CD4-positive, alpha-beta T cell treated with Interleukin-15 for 1 hour (primary cell): ENCODE data around the gene NNAT.
"Not testable (repeated sequence)": the region's sequence is repeated elsewhere in the genome, so short reads cannot be mapped to it uniquely, and the experiment has no call there.

Experiments
- DNase-seq: peaks from one replicate; pipeline ENCODE4 v3.0.0-alpha.2; 2020

Gene NNAT

GRCh38 chr20:37542281-37542680, 21.2 kb downstream of the NNAT start:
- no peak for DNase-seq

DNA sequence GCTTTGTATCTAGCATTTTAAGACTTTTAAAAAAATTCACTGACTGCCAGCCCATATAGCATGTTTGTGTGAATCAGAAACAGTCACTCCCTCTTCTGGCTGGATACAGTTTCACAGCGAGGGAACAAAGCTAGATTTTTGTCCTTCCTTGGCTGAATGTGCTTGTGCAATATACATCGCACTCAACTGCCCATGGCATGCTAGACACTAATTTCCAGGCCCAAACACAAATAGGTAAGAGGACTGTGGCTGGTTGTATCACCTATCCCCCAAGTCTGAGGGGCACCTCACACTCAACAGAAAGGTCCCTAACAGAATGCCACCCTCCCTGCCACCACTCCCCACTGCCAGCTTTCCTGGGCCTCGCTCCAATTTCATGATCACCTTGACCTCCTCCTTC, 22.8 kb downstream of the NNAT start:
- no peak for DNase-seq

DNA sequence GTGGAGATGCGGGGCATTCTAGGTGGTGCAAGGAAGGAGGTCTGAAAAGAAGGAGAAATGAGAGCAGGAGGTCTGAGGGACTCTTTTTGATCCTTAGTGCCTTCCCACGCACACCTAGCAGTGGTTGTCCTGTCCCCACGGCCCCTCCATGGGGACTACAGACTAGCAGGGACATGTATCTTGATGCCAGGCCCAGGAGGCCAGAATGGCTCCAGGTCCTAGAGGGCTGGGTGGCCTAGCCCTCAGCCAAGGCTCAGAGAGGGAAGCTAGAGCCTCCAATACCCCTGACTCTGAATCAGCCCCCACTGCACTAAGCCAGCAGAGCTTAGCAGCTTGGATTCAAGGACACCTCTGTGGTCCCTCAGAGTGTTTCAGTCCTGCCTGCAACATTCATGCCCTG, 23.3 kb downstream of the NNAT start:
- no peak for DNase-seq

DNA sequence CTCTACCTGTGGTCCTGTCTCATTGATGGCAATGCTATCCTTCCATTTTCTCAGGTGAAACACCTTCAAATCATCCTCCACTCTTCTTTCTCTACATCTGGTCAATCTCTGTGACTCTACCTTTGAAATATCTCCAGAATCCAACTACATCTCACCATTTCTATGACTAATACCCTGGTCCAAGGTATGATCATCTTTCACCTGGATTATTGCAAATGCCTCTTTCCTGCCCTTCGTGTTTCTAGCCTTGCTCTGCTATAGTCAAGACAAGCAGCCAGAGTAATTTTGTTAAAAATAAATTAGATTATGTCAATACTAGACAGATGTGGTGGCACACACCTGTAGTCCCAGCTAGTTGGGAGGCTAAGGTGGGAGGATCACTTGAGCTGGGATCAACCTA, 24.5 kb downstream of the NNAT start:
- DNase-seq: no peak

- DNase-seq: no peak
These were observed 26.9 kb downstream of the NNAT start for GRCh38 chr20:37547912-37548311.

- not testable (repeated sequence) for DNase-seq
These were observed 29.3 kb downstream of the NNAT start for GRCh38 chr20:37550101-37550920.

DNA sequence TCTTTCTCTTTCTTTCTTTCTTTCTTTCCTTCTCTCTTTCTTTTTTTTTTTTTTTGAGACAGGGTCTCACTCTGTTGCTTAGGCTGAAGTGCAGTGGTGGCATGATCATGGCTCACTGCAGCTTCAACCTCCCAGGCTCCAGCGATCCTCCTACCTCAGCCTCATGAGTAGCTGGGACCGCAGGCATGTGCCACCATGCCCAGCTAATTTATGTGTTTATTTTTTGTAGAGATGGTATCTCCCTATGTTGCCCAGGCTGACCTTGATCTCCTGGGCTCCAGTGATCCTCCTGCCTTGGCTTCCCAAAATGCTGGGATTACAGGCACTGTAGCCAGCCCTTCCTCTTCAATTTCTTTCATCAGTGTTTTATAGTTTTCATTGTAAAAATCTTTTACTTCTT, 30.6 kb downstream of the NNAT start:
- DNase-seq: not testable (repeated sequence)

- DNase-seq: no peak
These were observed 31.4 kb downstream of the NNAT start for GRCh38 chr20:37552415-37552814.

- DNase-seq: not testable (repeated sequence)
These were observed 33.8 kb downstream of the NNAT start for GRCh38 chr20:37554721-37555298.

DNA sequence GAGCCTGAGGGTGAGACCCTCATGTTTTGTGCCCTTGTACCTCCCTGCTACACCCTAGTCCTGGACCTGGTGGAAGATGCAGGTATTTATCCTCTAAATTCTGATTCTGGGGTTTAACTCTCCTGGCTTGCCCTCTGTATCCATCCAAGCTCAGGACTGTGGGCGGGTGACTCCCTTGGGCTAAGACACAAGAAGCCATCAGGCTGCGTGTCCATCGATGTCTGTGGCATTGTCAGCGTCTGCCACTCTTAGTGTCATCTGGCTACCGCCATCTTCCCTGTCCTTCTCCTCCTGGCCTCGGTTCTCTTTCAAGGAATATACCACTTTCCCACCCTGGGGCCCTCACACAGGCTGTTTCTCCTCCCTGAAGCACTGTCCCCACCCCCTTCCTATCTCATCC, 35.5 kb downstream of the NNAT start:
- no peak for DNase-seq

DNA sequence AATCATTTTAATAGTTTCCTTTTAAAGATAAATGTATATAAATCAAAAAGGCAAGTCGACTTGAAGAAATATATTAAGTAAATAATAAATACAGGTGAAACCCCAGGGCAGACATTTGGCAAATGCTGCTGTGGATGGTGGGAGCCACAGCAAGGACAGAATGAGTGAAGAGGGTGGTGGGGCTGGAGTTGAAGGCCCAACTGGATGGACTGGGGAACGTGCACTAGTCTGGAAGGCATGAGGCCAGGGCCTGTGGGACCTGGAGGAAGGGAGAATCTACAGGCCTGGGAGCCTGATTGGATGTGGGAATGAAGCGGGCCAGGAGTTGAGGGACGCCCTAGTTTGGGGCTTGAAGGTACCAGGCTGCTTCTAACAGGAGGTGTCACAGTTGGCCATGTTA, 37.3 kb downstream of the NNAT start:
- DNase-seq: no peak

GRCh38 chr20:37558779-37559178, 37.7 kb downstream of the NNAT start:
- DNase-seq: no peak

DNA sequence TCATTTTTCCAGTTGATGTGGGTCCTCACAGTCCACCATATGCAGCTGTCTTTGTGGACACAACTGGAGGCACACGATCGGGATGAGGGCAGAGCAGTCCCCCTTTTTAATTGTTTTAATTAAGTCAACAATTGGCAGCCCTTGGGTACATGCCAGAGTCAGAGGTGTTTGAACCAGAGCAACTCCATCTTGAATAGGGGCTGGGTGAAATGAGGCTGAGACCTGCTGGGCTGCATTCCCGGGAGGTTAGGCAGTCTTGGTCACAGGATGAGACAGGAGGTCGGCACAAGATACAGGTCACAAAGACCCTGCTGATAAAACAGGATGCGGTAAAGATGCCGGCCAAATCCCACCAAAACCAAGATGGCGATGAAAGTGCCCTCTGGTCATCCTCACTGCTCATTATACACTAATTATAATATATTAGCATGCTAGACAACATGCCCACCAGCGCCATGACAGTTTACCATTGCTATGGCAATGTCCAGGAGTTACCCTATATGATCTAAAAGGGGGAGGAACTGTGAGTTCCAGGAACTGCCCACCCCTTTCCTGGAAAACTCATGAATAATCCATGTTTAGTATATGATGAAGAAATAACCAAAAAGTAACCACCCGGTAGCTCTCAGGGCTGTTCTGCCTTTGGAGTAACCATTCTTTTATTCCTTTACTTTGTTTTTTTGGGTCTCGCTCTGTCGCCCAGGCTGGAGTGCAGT, 38.4 kb downstream of the NNAT start:
- no peak for DNase-seq

GRCh38 chr20:37560629-37561028, 39.6 kb downstream of the NNAT start:
- DNase-seq: no peak

DNA sequence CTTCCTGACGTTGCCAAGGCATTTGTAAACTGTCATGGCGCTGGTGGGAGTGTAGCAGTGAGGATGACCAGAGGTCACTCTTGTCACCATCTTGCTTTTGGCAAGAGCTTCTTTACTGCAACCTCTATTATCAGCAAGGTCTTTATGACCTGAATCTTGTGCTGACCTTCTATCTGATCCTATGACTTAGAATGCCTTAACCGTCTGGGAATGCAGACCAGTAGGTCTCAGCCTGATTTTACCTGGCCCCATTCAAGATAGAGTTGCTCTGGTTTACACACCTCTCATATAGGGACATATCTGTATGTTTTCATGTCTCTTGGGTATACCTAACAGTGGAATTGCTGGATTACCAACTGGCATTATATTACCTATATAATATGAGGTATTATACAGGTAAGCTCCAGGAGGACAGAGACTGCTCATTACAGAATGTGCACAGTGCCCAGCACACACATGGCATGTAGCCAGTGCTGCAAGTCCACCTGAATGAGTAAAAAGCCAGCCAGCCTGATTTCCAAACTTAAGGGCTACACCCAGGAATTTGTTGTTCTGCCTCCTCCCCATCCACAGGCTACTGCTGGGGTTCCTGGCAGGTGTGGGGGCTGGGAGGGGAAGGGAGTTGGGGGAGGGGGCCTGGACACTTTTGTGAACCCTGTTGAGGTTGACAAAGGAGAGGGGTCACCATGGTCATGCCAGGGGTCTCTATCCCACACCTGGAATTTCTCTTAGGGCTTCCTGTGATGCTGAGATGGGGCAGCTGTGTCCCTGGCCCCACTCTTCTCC, 41.8 kb downstream of the NNAT start:
- no peak for DNase-seq

GRCh38 chr20:37564016-37564387, 43.0 kb downstream of the NNAT start:
- DNase-seq: no peak

GRCh38 chr20:37564388-37565133, 43.5 kb downstream of the NNAT start:
- DNase-seq: no peak

GRCh38 chr20:37565134-37565811, 44.2 kb downstream of the NNAT start:
- no peak for DNase-seq

GRCh38 chr20:37566590-37567330, 45.7 kb downstream of the NNAT start:
- DNase-seq: no peak

GRCh38 chr20:37567331-37567665, 46.2 kb downstream of the NNAT start:
- no peak for DNase-seq
